Hepatocyte (in vitro differentiated cells): ENCODE measurements around the gene AKAP13.

ENCODE experiments used
- CTCF ChIP-seq: fragments of 200-600 bp; sonication (generic); IDR thresholded peaks from 2 replicates; pipeline ENCODE4 v1.5.1; 2016; ENCODE audit warnings: antibody characterized with exemption, mild to moderate bottlenecking; ENCODE audit not compliant: poor library complexity
- EZH2 ChIP-seq: fragments of 200-600 bp; sonication (generic); IDR thresholded peaks from 2 replicates; pipeline ENCODE4 v1.6.1; 2016; ENCODE audit warnings: antibody characterized with exemption, mild to moderate bottlenecking, borderline replicate concordance
- EZH2phosphoT487 ChIP-seq: fragments of 200-600 bp; sonication (generic); IDR thresholded peaks from one replicate; pipeline ENCODE4 v1.6.1; 2018; ENCODE audit warnings: antibody characterized with exemption, mild to moderate bottlenecking, low read depth, moderate library complexity; ENCODE audit not compliant: unreplicated experiment, severe bottlenecking

DNA sequence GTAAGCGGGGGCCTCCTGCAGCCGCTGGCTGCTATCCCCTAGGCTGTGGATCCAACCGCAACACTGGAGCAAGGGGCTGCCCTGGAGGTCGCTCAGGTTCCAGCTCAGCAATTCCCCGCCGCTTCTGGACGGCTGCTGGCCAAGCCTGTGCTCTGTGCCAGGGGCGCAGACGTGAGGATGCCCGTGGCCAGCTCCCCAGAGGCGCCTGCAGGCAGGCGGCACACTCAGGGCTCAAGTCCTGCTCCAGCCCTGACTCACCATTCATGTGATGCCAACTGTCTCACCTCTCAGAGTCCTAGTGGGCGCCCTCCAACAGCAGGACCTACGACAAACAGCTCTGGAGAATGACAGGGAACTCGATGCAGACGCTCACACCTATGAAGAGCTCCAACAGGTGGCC, 382.8 kb downstream of the AKAP13 start:
- TF ChIP-seq CTCF (no peak), EZH2 (no peak), EZH2phosphoT487 (no peak)
